A673 (cell line): ENCODE data around the gene CNIH3. TPM values are rescaled to one million over a fixed set of nuclear protein-coding genes. Genes with fewer than 3 reads are reported as not detected.

Experiments used
- BruUV-seq: library from RNA; stranded (reverse); fragments of 400-500 nt; replicated peaks from 2 replicates; lab custom pipeline; 2021; lab: Mats Ljungman, UMichigan
- CTCF ChIA-PET: fragments of 300-600 bp; sonication (Branson Sonifier 250); formaldehyde crosslinking; loops from one replicate; lab custom pipeline; 2022; ENCODE audit warnings: antibody characterized with exemption; lab: Charles Lee
- POLR2A ChIA-PET: fragments of 300-600 bp; sonication (Branson Sonifier 250); formaldehyde crosslinking; loops from one replicate; lab custom pipeline; 2022; ENCODE audit warnings: antibody characterized with exemption; ENCODE audit not compliant: low non-redundant PET; lab: Charles Lee
- DNase-seq: peaks from one replicate; pipeline ENCODE4 v3.0.0-alpha.2; 2015; ENCODE audit warnings: low spot score
- H3K27ac ChIP-seq: fragments of 200-600 bp; sonication (generic); 2 replicates; pipeline ENCODE4 v1.5.1; 2016; ENCODE audit warnings: mixed run types, low read depth, mild to moderate bottlenecking, mixed read lengths, antibody characterized with exemption, low read length; ENCODE audit not compliant: poor library complexity, severe bottlenecking
- H3K27me3 ChIP-seq: fragments of 200-600 bp; sonication (generic); replicated peaks from 2 replicates; pipeline ENCODE4 v1.6.1; 2017; ENCODE audit warnings: mixed run types, low read depth, mild to moderate bottlenecking, mixed read lengths, antibody characterized with exemption, low read length; ENCODE audit not compliant: insufficient read depth, poor library complexity
- H3K36me3 ChIP-seq: fragments of 200-600 bp; sonication (generic); 2 replicates; pipeline ENCODE4 v1.6.1; 2016; ENCODE audit warnings: mixed run types, mild to moderate bottlenecking, mixed read lengths, antibody characterized with exemption, low read length; ENCODE audit not compliant: insufficient read depth, poor library complexity, severe bottlenecking
- H3K4me1 ChIP-seq: fragments of 200-600 bp; sonication (generic); 2 replicates; pipeline ENCODE4 v1.6.1; 2017; ENCODE audit warnings: mixed run types, mild to moderate bottlenecking, mixed read lengths, antibody characterized with exemption, low read length; ENCODE audit not compliant: insufficient read depth, poor library complexity, severe bottlenecking
- H3K4me3 ChIP-seq: fragments of 200-600 bp; sonication (generic); 2 replicates; pipeline ENCODE4 v1.5.1; 2016; ENCODE audit warnings: low read depth, mixed run types, mild to moderate bottlenecking, mixed read lengths, low read length; ENCODE audit not compliant: poor library complexity, severe bottlenecking
- H3K9me3 ChIP-seq: fragments of 200-600 bp; sonication (generic); 2 replicates; pipeline ENCODE4 v1.6.1; 2016; ENCODE audit warnings: mixed run types, low read depth, mild to moderate bottlenecking, mixed read lengths, antibody characterized with exemption, low read length; ENCODE audit not compliant: poor library complexity, severe bottlenecking
- CTCF ChIP-seq: fragments of 300-800, 200-600 bp; sonication (generic); conservative IDR thresholded peaks from 2 replicates; pipeline ENCODE4 v1.5.1; 2017; ENCODE audit warnings: low read depth, mild to moderate bottlenecking, antibody characterized with exemption, low read length, moderate library complexity, mixed read lengths
- EZH2 ChIP-seq: fragments of 200-600 bp; sonication (generic); IDR thresholded peaks from 2 replicates; pipeline ENCODE4 v1.6.1; 2017; ENCODE audit warnings: borderline replicate concordance, low read depth, mild to moderate bottlenecking, mixed read lengths, antibody characterized with exemption, low read length; ENCODE audit not compliant: poor library complexity, severe bottlenecking
- intact Hi-C: fragments of 100-400 bp; cut with micrococcal nuclease; formaldehyde crosslinking; loops from one replicate; pipeline ENCODE4 v1.10.0; 2022; ENCODE audit not compliant: unreplicated experiment
- total RNA-seq: library from RNA; stranded (reverse); gene quantifications from 2 replicates; pipeline ENCODE4 v1.2.3, GENCODE V29; 2021

CNIH3 gene
- total RNA-seq, 1 experiment from 2014 or later, result 3.8 TPM

GRCh38 chr1:224651188-224651587 is 35.1 kb downstream of the CNIH3 start:
- Histone ChIP-seq H3K36me3 (no peaks in the 10 kb centered on the region), H3K9me3 (no peaks in the 10 kb centered on the region), H3K27ac (no peak overlapping the region), H3K27me3 (no peaks in the 10 kb centered on the region), H3K4me3 (no peak overlapping the region), H3K4me1 (no peaks in the 10 kb centered on the region)
- intact Hi-C loops, result no loop called here
- no peak for DNase-seq
- no peak for TF ChIP-seq CTCF
- TF ChIP-seq EZH2, result no peak
- ChIA-PET CTCF (no interaction called here), POLR2A (interaction anchor here (0.5 kb wide), 1 partner anchor 17 kb away, joined by 3 read pairs; no protein-coding TSS in a partner anchor)
- BruUV-seq, result no TSS peak

- intact Hi-C loops, result no loop called here
- CTCF ChIA-PET, result no interaction called here
- no TSS peak for BruUV-seq
Observed at GRCh38 chr1:224656392-224656791, 40.3 kb downstream of the CNIH3 start.

GRCh38 chr1:224660074-224660473 is 44.0 kb downstream of the CNIH3 start:
- no TSS peak for BruUV-seq
- no peaks in the 10 kb centered on the region for H3K27me3 ChIP-seq
- ChIA-PET CTCF (no interaction called here), POLR2A (no interaction called here)
- intact Hi-C loops, result no loop called here
- no peak overlapping the region for H3K4me3 ChIP-seq
- no peaks in the 10 kb centered on the region for H3K4me1 ChIP-seq
- TF ChIP-seq CTCF (no peak), EZH2 (no peak)
- no peaks in the 10 kb centered on the region for H3K9me3 ChIP-seq
- no peak overlapping the region for H3K27ac ChIP-seq
- no peak for DNase-seq
- no peaks in the 10 kb centered on the region for H3K36me3 ChIP-seq

More at GRCh38 chr1:224656392-224656791, 40.3 kb downstream of the CNIH3 start:
- TF ChIP-seq CTCF, result no peak
- TF ChIP-seq EZH2, result no peak
- H3K27me3 ChIP-seq, result no peaks in the 10 kb centered on the region
- no peaks in the 10 kb centered on the region for H3K36me3 ChIP-seq
- POLR2A ChIA-PET, result no interaction called here
- no peaks in the 10 kb centered on the region for H3K9me3 ChIP-seq
- no peak for DNase-seq
- H3K27ac ChIP-seq, result no peak overlapping the region
- H3K4me3 ChIP-seq, result no peak overlapping the region
- H3K4me1 ChIP-seq, result no peaks in the 10 kb centered on the region
